NOMO-1 treated with DMSO at 0.1 percent for 48 hours (cell line): ENCODE data around the gene MUC20.

Experiments
- DNase-seq: peaks from one replicate; lab custom pipeline; 2025; ENCODE audit not compliant: unreplicated experiment; lab: John Stamatoyannopoulos, UW

MUC20 gene

GRCh38 chr3:195754141-195754540, 33.4 kb downstream of the MUC20 start:
- DNase-seq = no peak

GRCh38 chr3:195754906-195755305, 34.1 kb downstream of the MUC20 start:
- DNase-seq = no peak

- no peak for DNase-seq
Measured at GRCh38 chr3:195755391-195755790, 34.6 kb downstream of the MUC20 start.

- no peak for DNase-seq
Measured at GRCh38 chr3:195755791-195756676, 35.3 kb downstream of the MUC20 start.

GRCh38 chr3:195757438-195757770, 36.6 kb downstream of the MUC20 start:
- DNase-seq = no peak

GRCh38 chr3:195757827-195758226, 37.0 kb downstream of the MUC20 start:
- no peak for DNase-seq

GRCh38 chr3:195758721-195759353, 38.1 kb downstream of the MUC20 start:
- no peak for DNase-seq

GRCh38 chr3:195760345-195761122, 39.8 kb downstream of the MUC20 start:
- DNase-seq = no peak

GRCh38 chr3:195761123-195761566, 40.4 kb downstream of the MUC20 start:
- DNase-seq = no peak

- DNase-seq = no peak
Measured at GRCh38 chr3:195761567-195762248, 40.9 kb downstream of the MUC20 start.

GRCh38 chr3:195762249-195762585, 41.4 kb downstream of the MUC20 start:
- DNase-seq = no peak

GRCh38 chr3:195762611-195763010, 41.8 kb downstream of the MUC20 start:
- no peak for DNase-seq

- no peak for DNase-seq
Measured at GRCh38 chr3:195763076-195763830, 42.5 kb downstream of the MUC20 start.

- DNase-seq = no peak
Measured at GRCh38 chr3:195763843-195764825, 43.4 kb downstream of the MUC20 start.

- no peak for DNase-seq
Measured at GRCh38 chr3:195764961-195765706, 44.4 kb downstream of the MUC20 start.

- no peak for DNase-seq
Measured at GRCh38 chr3:195766671-195767070, 45.9 kb downstream of the MUC20 start.

- no peak for DNase-seq
Measured at GRCh38 chr3:195767792-195768191, 47.0 kb downstream of the MUC20 start.

- no peak for DNase-seq
Measured at GRCh38 chr3:195768414-195768813, 47.6 kb downstream of the MUC20 start.
